HG03280 (cell line): ENCODE measurements around the gene UCP2.

Source experiments
- ATAC-seq: cut with Tn5 transposase; IDR thresholded peaks from one replicate; pipeline ENCODE4 v1.9.1; 2021; ENCODE audit warnings: mild to moderate bottlenecking, moderate library complexity; ENCODE audit not compliant: unreplicated experiment

Gene UCP2

GRCh38 chr11:73982595-73982989, at the start of gene UCP2:
UCP2 (minus strand) TSS chr11:73982843; CDS start chr11:73978378, 4,465 bp downstream.
- ATAC-seq: peak; percentile 51

- no peak for ATAC-seq
Observed at GRCh38 chr11:74030723-74031676, 48.4 kb upstream of the UCP2 start.

GRCh38 chr11:74025467-74026166, 43.0 kb upstream of the UCP2 start:
- ATAC-seq: no peak

GRCh38 chr11:74024261-74025029, 41.8 kb upstream of the UCP2 start:
- no peak for ATAC-seq

- no peak for ATAC-seq
Observed at GRCh38 chr11:74023276-74023675, 40.6 kb upstream of the UCP2 start.

GRCh38 chr11:74022546-74022945, 39.9 kb upstream of the UCP2 start:
- ATAC-seq: no peak

- no peak for ATAC-seq
Observed at GRCh38 chr11:74021998-74022397, 39.4 kb upstream of the UCP2 start.

- peak; percentile 52 for ATAC-seq
Observed at GRCh38 chr11:74020539-74020938, 37.9 kb upstream of the UCP2 start.

GRCh38 chr11:74019860-74020259, 37.2 kb upstream of the UCP2 start:
- no peak for ATAC-seq

- ATAC-seq: no peak
Observed at GRCh38 chr11:74019104-74019738, 36.6 kb upstream of the UCP2 start.

GRCh38 chr11:74018331-74019005, 35.8 kb upstream of the UCP2 start:
- ATAC-seq: no peak

GRCh38 chr11:74017631-74018030, 35.0 kb upstream of the UCP2 start:
- no peak for ATAC-seq

GRCh38 chr11:74015919-74016684, 33.5 kb upstream of the UCP2 start:
- ATAC-seq: no peak

GRCh38 chr11:74014880-74015279, 32.2 kb upstream of the UCP2 start:
- no peak for ATAC-seq

GRCh38 chr11:74013141-74013540, 30.5 kb upstream of the UCP2 start:
- no peak for ATAC-seq

- ATAC-seq: no peak
Observed at GRCh38 chr11:74012074-74012809, 29.6 kb upstream of the UCP2 start.

- peak; percentile 69 for ATAC-seq
Observed at GRCh38 chr11:74011360-74012073, 28.9 kb upstream of the UCP2 start.
